OCI-LY3 (cell line): ENCODE results near the gene BRPF1.

Experiments used
- CTCF ChIP-seq: fragments of 200-600, 300-600 bp; sonication (generic); IDR thresholded peaks from 2 replicates; pipeline ENCODE4 v1.5.1; 2014; ENCODE audit warnings: antibody characterized with exemption, low read length, low read depth
- EZH2phosphoT487 ChIP-seq: fragments of 200-600 bp; shearing (Covaris generic); IDR thresholded peaks from 2 replicates; pipeline ENCODE4 v1.6.1; 2018; ENCODE audit warnings: antibody characterized with exemption, mixed run types, low read depth

GRCh38 chr3:9704347-9705322 lies 26.9 kb upstream of the BRPF1 start:
- TF ChIP-seq CTCF (no peak), EZH2phosphoT487 (no peak)
